GM23338 (cell line): Measurements from ENCODE around the gene ADIG. TPM values are rescaled to one million over a fixed set of nuclear protein-coding genes. Genes with fewer than 3 reads are reported as not detected.

Source experiments
- ATAC-seq: fragments of 200-7000 bp; cut with Tn5 transposase; 3 replicates; pipeline ENCODE4 v1.9.1; 2020
- DNase-seq: peaks from one replicate; pipeline ENCODE4 v3.0.0-alpha.2; 2015; ENCODE audit warnings: low spot score
- H2AFZ ChIP-seq: fragments of 200-600 bp; sonication (generic); 2 replicates; pipeline ENCODE4 v1.8.0; 2016; ENCODE audit warnings: antibody characterized with exemption, mild to moderate bottlenecking, moderate library complexity
- H3F3A ChIP-seq: fragments of 200-600 bp; sonication (generic); replicated peaks from 2 replicates; pipeline ENCODE4 v1.8.0; 2017; ENCODE audit warnings: antibody characterized with exemption, mixed run types, low read depth
- H3K27ac ChIP-seq: fragments of 200-600 bp; sonication (generic); 2 replicates; pipeline ENCODE4 v1.6.1; 2016; ENCODE audit warnings: low read depth
- H3K27me3 ChIP-seq: fragments of 200-600 bp; sonication (generic); 2 replicates; pipeline ENCODE4 v1.8.0; 2016; ENCODE audit warnings: mild to moderate bottlenecking, mixed run types, moderate library complexity; ENCODE audit not compliant: insufficient read depth
- H3K36me3 ChIP-seq: fragments of 200-600 bp; sonication (generic); 2 replicates; pipeline ENCODE4 v1.8.0; 2016; ENCODE audit warnings: mild to moderate bottlenecking; ENCODE audit not compliant: insufficient read depth
- H3K4me1 ChIP-seq: fragments of 200-600 bp; sonication (generic); 2 replicates; pipeline ENCODE4 v1.8.0; 2016; ENCODE audit warnings: mild to moderate bottlenecking, moderate library complexity; ENCODE audit not compliant: insufficient read depth
- H3K4me2 ChIP-seq: fragments of 200-600 bp; sonication (generic); 2 replicates; pipeline ENCODE4 v1.7.1; 2017; ENCODE audit warnings: mixed run types
- H3K4me3 ChIP-seq: fragments of 200-600 bp; sonication (generic); 2 replicates; pipeline ENCODE4 v1.6.1; 2016; ENCODE audit warnings: mixed run types
- H3K79me2 ChIP-seq: fragments of 200-600 bp; sonication (generic); replicated peaks from 2 replicates; pipeline ENCODE4 v1.8.0; 2017; ENCODE audit warnings: mild to moderate bottlenecking; ENCODE audit not compliant: insufficient read depth
- H3K9me2 ChIP-seq: fragments of 200-600 bp; sonication (generic); 2 replicates; pipeline ENCODE4 v1.8.0; 2017; ENCODE audit not compliant: insufficient read depth
- H4K20me1 ChIP-seq: fragments of 200-600 bp; sonication (generic); replicated peaks from 2 replicates; pipeline ENCODE4 v1.8.0; 2017; ENCODE audit warnings: mild to moderate bottlenecking; ENCODE audit not compliant: insufficient read depth
- H3K27ac Mint-ChIP-seq: 2 replicates; pipeline ENCODE4 v1.8.0; 2020; ENCODE audit warnings: inconsistent platforms, mild to moderate bottlenecking, moderate library complexity, mixed read lengths
- H3K27me3 Mint-ChIP-seq: 3 replicates; pipeline ENCODE4 v1.8.0; 2022; ENCODE audit warnings: low read depth, mild to moderate bottlenecking, moderate library complexity, mixed read lengths, inconsistent platforms; ENCODE audit not compliant: insufficient read depth, poor library complexity
- H3K36me3 Mint-ChIP-seq: 3 replicates; pipeline ENCODE4 v1.8.0; 2021; ENCODE audit warnings: low read depth, mild to moderate bottlenecking, inconsistent platforms, moderate library complexity, mixed read lengths
- H3K4me1 Mint-ChIP-seq: 3 replicates; pipeline ENCODE4 v1.8.0; 2020; ENCODE audit warnings: mild to moderate bottlenecking, inconsistent platforms, mixed read lengths
- H3K4me3 Mint-ChIP-seq: 3 replicates; pipeline ENCODE4 v1.8.0; 2021; ENCODE audit warnings: moderate library complexity, mild to moderate bottlenecking, inconsistent platforms, mixed read lengths
- H3K9me3 Mint-ChIP-seq: 3 replicates; pipeline ENCODE4 v1.8.0; 2020; ENCODE audit warnings: moderate library complexity, mild to moderate bottlenecking, inconsistent platforms, mixed read lengths
- CREB1 ChIP-seq: fragments of 250-450 bp; sonication (Bioruptor Pico); IDR thresholded peaks from 2 replicates; pipeline ENCODE4 v1.5.0; 2020; ENCODE audit warnings: low read depth, mild to moderate bottlenecking, moderate library complexity
- EZH2phosphoT487 ChIP-seq: fragments of 200-600 bp; sonication (generic); IDR thresholded peaks from one replicate; pipeline ENCODE4 v1.8.1; 2018; ENCODE audit warnings: antibody characterized with exemption; ENCODE audit not compliant: unreplicated experiment
- JUNB ChIP-seq: IDR thresholded peaks from one replicate; pipeline ENCODE4 v1.6.1; 2016; ENCODE audit warnings: antibody characterized with exemption; ENCODE audit not compliant: unreplicated experiment
- NANOG ChIP-seq: IDR thresholded peaks from 2 replicates; pipeline ENCODE4 v1.6.1; 2016; ENCODE audit warnings: antibody characterized with exemption, borderline replicate concordance
- POLR2AphosphoS5 ChIP-seq: IDR thresholded peaks from 2 replicates; pipeline ENCODE4 v1.6.1; 2016; ENCODE audit warnings: antibody characterized with exemption, low read depth
- STAT1 ChIP-seq: IDR thresholded peaks from one replicate; pipeline ENCODE4 v1.6.1; 2016; ENCODE audit warnings: antibody characterized with exemption; ENCODE audit not compliant: unreplicated experiment
- ZNF331 ChIP-seq: fragments of 250-450 bp; sonication (Bioruptor Pico); IDR thresholded peaks from 2 replicates; pipeline ENCODE4 v1.5.0; 2020; ENCODE audit warnings: low read depth, mild to moderate bottlenecking, moderate library complexity
- polyA plus RNA-seq: library from polyadenylated mRNA; unstranded; fragments of >200 nt; fragmentation: Nextera tagmentation; extraction: Ambion mirVana; gene quantifications from 2 replicates; pipeline ENCODE4 v1.2.1, GENCODE V29; 2016
- total RNA-seq: library from RNA; depleted of rRNA; stranded (reverse); fragments of >200 nt; shearing (Covaris generic); gene quantifications from 2 replicates; pipeline ENCODE4 v1.2.3, GENCODE V29; 2014
- TF ChIP-seq, protein P1 (sequence below), 2 experiments: fragments of 200-600 bp in 1 of 2; sonication (generic) in 1 of 2; conservative IDR thresholded peaks; 2 replicates each; pipeline versions ENCODE4 v1.5.1 to v1.6.1; 2016 to 2017; ENCODE audit warnings: antibody characterized with exemption in 2 of 2, low read depth in 2 of 2, mild to moderate bottlenecking in 2 of 2, moderate library complexity in 1 of 2
- TF ChIP-seq, protein P2 (sequence below): IDR thresholded peaks from 2 replicates; pipeline ENCODE4 v1.6.1; 2016; ENCODE audit warnings: antibody characterized with exemption
- TF ChIP-seq, protein P3 (sequence below): fragments of 250-450 bp; sonication (Bioruptor Pico); IDR thresholded peaks from 2 replicates; pipeline ENCODE4 v1.5.0; 2020; ENCODE audit warnings: mild to moderate bottlenecking, moderate library complexity

ADIG gene
- total and polyA plus RNA-seq, 2 experiments from 2014 or later, result not detected

GRCh38 chr20:38624084-38624483, 43.1 kb downstream of the ADIG start (continued):
- TF ChIP-seq, protein P1, sequence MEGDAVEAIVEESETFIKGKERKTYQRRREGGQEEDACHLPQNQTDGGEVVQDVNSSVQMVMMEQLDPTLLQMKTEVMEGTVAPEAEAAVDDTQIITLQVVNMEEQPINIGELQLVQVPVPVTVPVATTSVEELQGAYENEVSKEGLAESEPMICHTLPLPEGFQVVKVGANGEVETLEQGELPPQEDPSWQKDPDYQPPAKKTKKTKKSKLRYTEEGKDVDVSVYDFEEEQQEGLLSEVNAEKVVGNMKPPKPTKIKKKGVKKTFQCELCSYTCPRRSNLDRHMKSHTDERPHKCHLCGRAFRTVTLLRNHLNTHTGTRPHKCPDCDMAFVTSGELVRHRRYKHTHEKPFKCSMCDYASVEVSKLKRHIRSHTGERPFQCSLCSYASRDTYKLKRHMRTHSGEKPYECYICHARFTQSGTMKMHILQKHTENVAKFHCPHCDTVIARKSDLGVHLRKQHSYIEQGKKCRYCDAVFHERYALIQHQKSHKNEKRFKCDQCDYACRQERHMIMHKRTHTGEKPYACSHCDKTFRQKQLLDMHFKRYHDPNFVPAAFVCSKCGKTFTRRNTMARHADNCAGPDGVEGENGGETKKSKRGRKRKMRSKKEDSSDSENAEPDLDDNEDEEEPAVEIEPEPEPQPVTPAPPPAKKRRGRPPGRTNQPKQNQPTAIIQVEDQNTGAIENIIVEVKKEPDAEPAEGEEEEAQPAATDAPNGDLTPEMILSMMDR (conservative IDR thresholded peaks at IDR 0.05; ENCODE audit: low read depth in 2 of 2), result no peak

DNA sequence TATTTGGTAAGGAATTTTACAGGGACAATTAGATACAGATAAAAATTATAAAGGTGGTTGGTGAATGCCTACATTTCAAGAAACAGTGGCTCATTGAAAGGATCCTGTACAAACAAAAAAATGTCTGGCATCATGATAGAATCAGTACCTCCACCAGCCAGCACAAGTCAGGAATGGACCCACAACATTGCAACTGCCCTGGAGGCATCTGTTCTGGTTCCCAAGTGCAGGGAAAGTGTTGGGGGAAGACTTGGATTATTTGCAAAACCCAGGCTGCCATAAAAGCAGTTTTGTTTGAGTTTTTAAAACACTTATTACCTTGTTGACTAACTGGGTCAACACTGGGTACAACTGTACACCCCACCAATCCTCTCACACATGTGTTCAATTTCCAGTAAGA, 44.9 kb downstream of the ADIG start:
- Histone ChIP-seq H3K4me1 (peaks cover 7% of the 10 kb centered on the region; the same call in 1 of the 2 replicates), H3K9me2 (no peaks in the 10 kb centered on the region), H3K4me3 (no peak overlapping the region), H3K27me3 (no peaks in the 10 kb centered on the region), H3K27ac (no peak overlapping the region), H3K79me2 (no peaks in the 10 kb centered on the region), H3F3A (no peaks in the 10 kb centered on the region), H4K20me1 (no peaks in the 10 kb centered on the region), H2AFZ (no peak overlapping the region), H3K36me3 (no peaks in the 10 kb centered on the region), H3K4me2 (no peak overlapping the region)
- Mint-ChIP-seq H3K36me3 (0 out of 3 replicates have a peak, but pooled peaks cover 3% of the 10 kb centered on the region), H3K4me3 (no peak overlapping the region), H3K9me3 (0 out of 3 replicates have a peak, but pooled peaks cover 4% of the 10 kb centered on the region), H3K27ac (no peak overlapping the region), H3K4me1 (peaks cover 20% of the 10 kb centered on the region), H3K27me3 (peaks cover 5% of the 10 kb centered on the region)
- DNase-seq, result no peak
- ATAC-seq, result no peak
- TF ChIP-seq STAT1 (no peak), POLR2AphosphoS5 (no peak), EZH2phosphoT487 (no peak), ZNF331 (CRISPR knock-in tag) (no peak), CREB1 (CRISPR knock-in tag) (no peak), NANOG (no peak), JUNB (no peak)
- TF ChIP-seq, protein P1 (conservative IDR thresholded peaks at IDR 0.05; ENCODE audit: low read depth in 2 of 2), result no peak
- TF ChIP-seq, protein P2, sequence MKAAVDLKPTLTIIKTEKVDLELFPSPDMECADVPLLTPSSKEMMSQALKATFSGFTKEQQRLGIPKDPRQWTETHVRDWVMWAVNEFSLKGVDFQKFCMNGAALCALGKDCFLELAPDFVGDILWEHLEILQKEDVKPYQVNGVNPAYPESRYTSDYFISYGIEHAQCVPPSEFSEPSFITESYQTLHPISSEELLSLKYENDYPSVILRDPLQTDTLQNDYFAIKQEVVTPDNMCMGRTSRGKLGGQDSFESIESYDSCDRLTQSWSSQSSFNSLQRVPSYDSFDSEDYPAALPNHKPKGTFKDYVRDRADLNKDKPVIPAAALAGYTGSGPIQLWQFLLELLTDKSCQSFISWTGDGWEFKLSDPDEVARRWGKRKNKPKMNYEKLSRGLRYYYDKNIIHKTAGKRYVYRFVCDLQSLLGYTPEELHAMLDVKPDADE, result no peak
- TF ChIP-seq, protein P3, sequence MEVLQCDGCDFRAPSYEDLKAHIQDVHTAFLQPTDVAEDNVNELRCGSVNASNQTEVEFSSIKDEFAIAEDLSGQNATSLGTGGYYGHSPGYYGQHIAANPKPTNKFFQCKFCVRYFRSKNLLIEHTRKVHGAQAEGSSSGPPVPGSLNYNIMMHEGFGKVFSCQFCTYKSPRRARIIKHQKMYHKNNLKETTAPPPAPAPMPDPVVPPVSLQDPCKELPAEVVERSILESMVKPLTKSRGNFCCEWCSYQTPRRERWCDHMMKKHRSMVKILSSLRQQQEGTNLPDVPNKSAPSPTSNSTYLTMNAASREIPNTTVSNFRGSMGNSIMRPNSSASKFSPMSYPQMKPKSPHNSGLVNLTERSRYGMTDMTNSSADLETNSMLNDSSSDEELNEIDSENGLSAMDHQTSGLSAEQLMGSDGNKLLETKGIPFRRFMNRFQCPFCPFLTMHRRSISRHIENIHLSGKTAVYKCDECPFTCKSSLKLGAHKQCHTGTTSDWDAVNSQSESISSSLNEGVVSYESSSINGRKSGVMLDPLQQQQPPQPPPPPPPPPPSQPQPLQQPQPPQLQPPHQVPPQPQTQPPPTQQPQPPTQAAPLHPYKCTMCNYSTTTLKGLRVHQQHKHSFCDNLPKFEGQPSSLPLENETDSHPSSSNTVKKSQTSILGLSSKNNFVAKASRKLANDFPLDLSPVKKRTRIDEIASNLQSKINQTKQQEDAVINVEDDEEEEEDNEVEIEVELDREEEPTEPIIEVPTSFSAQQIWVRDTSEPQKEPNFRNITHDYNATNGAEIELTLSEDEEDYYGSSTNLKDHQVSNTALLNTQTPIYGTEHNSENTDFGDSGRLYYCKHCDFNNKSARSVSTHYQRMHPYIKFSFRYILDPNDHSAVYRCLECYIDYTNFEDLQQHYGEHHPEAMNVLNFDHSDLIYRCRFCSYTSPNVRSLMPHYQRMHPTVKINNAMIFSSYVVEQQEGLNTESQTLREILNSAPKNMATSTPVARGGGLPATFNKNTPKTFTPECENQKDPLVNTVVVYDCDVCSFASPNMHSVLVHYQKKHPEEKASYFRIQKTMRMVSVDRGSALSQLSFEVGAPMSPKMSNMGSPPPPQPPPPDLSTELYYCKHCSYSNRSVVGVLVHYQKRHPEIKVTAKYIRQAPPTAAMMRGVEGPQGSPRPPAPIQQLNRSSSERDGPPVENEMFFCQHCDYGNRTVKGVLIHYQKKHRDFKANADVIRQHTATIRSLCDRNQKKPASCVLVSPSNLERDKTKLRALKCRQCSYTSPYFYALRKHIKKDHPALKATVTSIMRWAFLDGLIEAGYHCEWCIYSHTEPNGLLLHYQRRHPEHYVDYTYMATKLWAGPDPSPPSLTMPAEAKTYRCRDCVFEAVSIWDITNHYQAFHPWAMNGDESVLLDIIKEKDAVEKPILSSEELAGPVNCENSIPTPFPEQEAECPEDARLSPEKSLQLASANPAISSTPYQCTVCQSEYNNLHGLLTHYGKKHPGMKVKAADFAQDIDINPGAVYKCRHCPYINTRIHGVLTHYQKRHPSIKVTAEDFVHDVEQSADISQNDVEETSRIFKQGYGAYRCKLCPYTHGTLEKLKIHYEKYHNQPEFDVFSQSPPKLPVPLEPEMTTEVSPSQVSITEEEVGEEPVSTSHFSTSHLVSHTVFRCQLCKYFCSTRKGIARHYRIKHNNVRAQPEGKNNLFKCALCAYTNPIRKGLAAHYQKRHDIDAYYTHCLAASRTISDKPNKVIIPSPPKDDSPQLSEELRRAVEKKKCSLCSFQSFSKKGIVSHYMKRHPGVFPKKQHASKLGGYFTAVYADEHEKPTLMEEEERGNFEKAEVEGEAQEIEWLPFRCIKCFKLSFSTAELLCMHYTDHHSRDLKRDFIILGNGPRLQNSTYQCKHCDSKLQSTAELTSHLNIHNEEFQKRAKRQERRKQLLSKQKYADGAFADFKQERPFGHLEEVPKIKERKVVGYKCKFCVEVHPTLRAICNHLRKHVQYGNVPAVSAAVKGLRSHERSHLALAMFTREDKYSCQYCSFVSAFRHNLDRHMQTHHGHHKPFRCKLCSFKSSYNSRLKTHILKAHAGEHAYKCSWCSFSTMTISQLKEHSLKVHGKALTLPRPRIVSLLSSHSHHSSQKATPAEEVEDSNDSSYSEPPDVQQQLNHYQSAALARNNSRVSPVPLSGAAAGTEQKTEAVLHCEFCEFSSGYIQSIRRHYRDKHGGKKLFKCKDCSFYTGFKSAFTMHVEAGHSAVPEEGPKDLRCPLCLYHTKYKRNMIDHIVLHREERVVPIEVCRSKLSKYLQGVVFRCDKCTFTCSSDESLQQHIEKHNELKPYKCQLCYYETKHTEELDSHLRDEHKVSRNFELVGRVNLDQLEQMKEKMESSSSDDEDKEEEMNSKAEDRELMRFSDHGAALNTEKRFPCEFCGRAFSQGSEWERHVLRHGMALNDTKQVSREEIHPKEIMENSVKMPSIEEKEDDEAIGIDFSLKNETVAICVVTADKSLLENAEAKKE (CRISPR knock-in tag), result no peak
